Jurkat, Clone E6-1 (cell line): ENCODE results near the gene PRR15L.
"Not testable (repeated sequence)": the region's sequence is repeated elsewhere in the genome, so short reads cannot be mapped to it uniquely, and the experiment has no call there.

ENCODE experiments used
- DNase-seq: peaks from one replicate; pipeline ENCODE4 v3.0.0-alpha.2; 2011; ENCODE audit warnings: low read depth, low spot score
- H3K4me3 ChIP-seq: 2 replicates; pipeline ENCODE4 v1.5.1; 2011; ENCODE audit warnings: mild to moderate bottlenecking, low read length, control low read depth, moderate library complexity

Gene PRR15L

GRCh38 chr17:47945529-47946508, 11.9 kb downstream of the PRR15L start:
- peak overlapping the region; percentile 53 for H3K4me3 ChIP-seq
- no peak for DNase-seq

- peak; percentile 82 for DNase-seq
- H3K4me3 ChIP-seq: peak overlapping the region; percentile 53
These were observed 12.6 kb downstream of the PRR15L start for GRCh38 chr17:47945080-47945479.

- no peak for DNase-seq
- peak overlapping the region; percentile 84 for H3K4me3 ChIP-seq
These were observed 15.1 kb downstream of the PRR15L start for GRCh38 chr17:47942568-47942967.

GRCh38 chr17:47942096-47942510, 15.6 kb downstream of the PRR15L start:
- peak overlapping the region; percentile 84 for H3K4me3 ChIP-seq
- no peak for DNase-seq

GRCh38 chr17:47941246-47942095, 16.2 kb downstream of the PRR15L start, which contains the start of gene PNPO:
PNPO (plus strand) TSS chr17:47941571; CDS start chr17:47941676, 105 bp downstream.
- peak within 1 kb of the TSS; percentile 84 for H3K4me3 ChIP-seq
- peak; percentile 99 for DNase-seq

GRCh38 chr17:47937941-47938340, 19.7 kb downstream of the PRR15L start:
- no peak for DNase-seq

GRCh38 chr17:47935961-47936360, 21.7 kb downstream of the PRR15L start:
- H3K4me3 ChIP-seq: no peak overlapping the region
- DNase-seq: no peak

More at GRCh38 chr17:47937941-47938340, 19.7 kb downstream of the PRR15L start:
- H3K4me3 ChIP-seq: no peak overlapping the region

- not testable (repeated sequence) for H3K4me3 ChIP-seq, DNase-seq
These were observed 22.2 kb downstream of the PRR15L start for GRCh38 chr17:47935468-47935867.

- no peak overlapping the region for H3K4me3 ChIP-seq
- no peak for DNase-seq
These were observed 22.8 kb downstream of the PRR15L start for GRCh38 chr17:47934856-47935255.

GRCh38 chr17:47931848-47932247, 25.8 kb downstream of the PRR15L start:
- DNase-seq: no peak
- no peak overlapping the region for H3K4me3 ChIP-seq

GRCh38 chr17:47929218-47930000, 28.3 kb downstream of the PRR15L start:
- H3K4me3 ChIP-seq: no peak overlapping the region
- DNase-seq: no peak

GRCh38 chr17:47928415-47928814, 29.3 kb downstream of the PRR15L start:
- H3K4me3 ChIP-seq: no peak overlapping the region
- no peak for DNase-seq

GRCh38 chr17:47927821-47928400, 29.8 kb downstream of the PRR15L start:
- DNase-seq: no peak
- H3K4me3 ChIP-seq: no peak overlapping the region

- DNase-seq: no peak
- H3K4me3 ChIP-seq: no peak overlapping the region
These were observed 32.0 kb downstream of the PRR15L start for GRCh38 chr17:47925678-47925988.

GRCh38 chr17:47924785-47925677, 32.7 kb downstream of the PRR15L start:
- DNase-seq: no peak
- no peak overlapping the region for H3K4me3 ChIP-seq

- DNase-seq, H3K4me3 ChIP-seq: not testable (repeated sequence)
These were observed 37.8 kb downstream of the PRR15L start for GRCh38 chr17:47919889-47920288.

GRCh38 chr17:47918991-47919390, 38.7 kb downstream of the PRR15L start:
- no peak for DNase-seq
- no peak overlapping the region for H3K4me3 ChIP-seq

- H3K4me3 ChIP-seq: no peak overlapping the region
- no peak for DNase-seq
These were observed 39.7 kb downstream of the PRR15L start for GRCh38 chr17:47918006-47918405.
